IMR-90 (cell line): ENCODE measurements around the gene IL15RA. TPM values are rescaled to one million over a fixed set of nuclear protein-coding genes. Genes with fewer than 3 reads are reported as not detected.

Experiments
- ATAC-seq: fragments of 200-7000 bp; cut with Tn5 transposase; 2 replicates; pipeline ENCODE4 v1.9.1; 2020; ENCODE audit warnings: low read depth, mild to moderate bottlenecking, moderate library complexity
- BruUV-seq: library from RNA; stranded (reverse); fragments of 400-500 nt; replicated peaks from 2 replicates; lab custom pipeline; 2021; lab: Mats Ljungman, UMichigan
- CTCF ChIA-PET: fragments of 300-600 bp; formaldehyde crosslinking; extraction: SDS; loops from one replicate; lab custom pipeline; 2021; ENCODE audit warnings: antibody characterized with exemption; lab: Yijun Ruan, JAX
- POLR2A ChIA-PET: fragments of 300-600 bp; sonication (Branson Sonifier 250); formaldehyde crosslinking; loops from one replicate; lab custom pipeline; 2022; ENCODE audit warnings: antibody characterized with exemption; ENCODE audit not compliant: unreplicated experiment; lab: Charles Lee
- DNase-seq: peaks from one replicate; pipeline ENCODE4 v3.0.0; 2013
- H2AFZ ChIP-seq: replicated peaks from 2 replicates; pipeline ENCODE3; 2013; ENCODE audit warnings: low read length, mild to moderate bottlenecking; ENCODE audit not compliant: poor library complexity
- H2AK5ac ChIP-seq: 2 replicates; pipeline ENCODE4 v1.6.1; 2013; ENCODE audit warnings: low read depth, low read length, inconsistent platforms
- H2AK9ac ChIP-seq: replicated peaks from 2 replicates; pipeline ENCODE3; 2013; ENCODE audit warnings: mild to moderate bottlenecking, low read depth, low read length, moderate library complexity; ENCODE audit not compliant: poor library complexity
- H2BK120ac ChIP-seq: 2 replicates; pipeline ENCODE4 v1.6.1; 2013; ENCODE audit warnings: low read depth, low read length, inconsistent platforms
- H2BK15ac ChIP-seq: 3 replicates; pipeline ENCODE4 v1.6.1; 2013; ENCODE audit warnings: low read depth, low read length, inconsistent platforms
- H2BK20ac ChIP-seq: 2 replicates; pipeline ENCODE4 v1.6.1; 2013; ENCODE audit warnings: low read depth, mild to moderate bottlenecking, inconsistent platforms, low read length, moderate library complexity
- H2BK5ac ChIP-seq: 2 replicates; pipeline ENCODE4 v1.6.1; 2013; ENCODE audit warnings: mild to moderate bottlenecking, low read depth, low read length, inconsistent platforms; ENCODE audit not compliant: poor library complexity, severe bottlenecking
- H3K14ac ChIP-seq: replicated peaks from 2 replicates; pipeline ENCODE4 v1.6.1; 2013; ENCODE audit warnings: low read depth, low read length, inconsistent platforms
- H3K18ac ChIP-seq: 2 replicates; pipeline ENCODE4 v1.6.1; 2013; ENCODE audit warnings: low read depth, low read length, control low read depth
- H3K23ac ChIP-seq: 2 replicates; pipeline ENCODE4 v1.6.1; 2013; ENCODE audit warnings: low read depth, low read length, inconsistent platforms
- H3K27ac ChIP-seq: 2 replicates; pipeline ENCODE4 v1.5.1; 2013; ENCODE audit warnings: mild to moderate bottlenecking, control low read depth, low read length; ENCODE audit not compliant: insufficient read depth
- H3K27me3 ChIP-seq: 2 replicates; pipeline ENCODE4 v1.6.1; 2013; ENCODE audit warnings: low read length; ENCODE audit not compliant: control insufficient read depth, insufficient read depth
- H3K36me3 ChIP-seq: 2 replicates; pipeline ENCODE4 v1.6.1; 2013; ENCODE audit warnings: low read length, mixed read lengths; ENCODE audit not compliant: control insufficient read depth, insufficient read depth
- H3K4ac ChIP-seq: 2 replicates; pipeline ENCODE4 v1.6.1; 2013; ENCODE audit warnings: low read depth, low read length, inconsistent platforms
- H3K4me1 ChIP-seq: 2 replicates; pipeline ENCODE4 v1.6.1; 2013; ENCODE audit warnings: low read length, mixed read lengths; ENCODE audit not compliant: control insufficient read depth, insufficient read depth
- H3K4me2 ChIP-seq: 2 replicates; pipeline ENCODE4 v1.6.1; 2013; ENCODE audit warnings: low read depth, mild to moderate bottlenecking, control low read depth, low read length, moderate library complexity
- H3K4me3 ChIP-seq: 2 replicates; pipeline ENCODE4 v1.5.1; 2013; ENCODE audit warnings: low read depth, mild to moderate bottlenecking, control low read depth, low read length, moderate library complexity; ENCODE audit not compliant: insufficient read depth
- H3K56ac ChIP-seq: 2 replicates; pipeline ENCODE4 v1.6.1; 2013; ENCODE audit warnings: low read length, inconsistent platforms; ENCODE audit not compliant: insufficient read depth; ENCODE audit errors: extremely low read depth
- H3K79me1 ChIP-seq, 2 experiments: 2 replicates each; pipeline ENCODE4 v1.6.1; 2013; ENCODE audit warnings: low read length in 2 of 2, inconsistent platforms in 1 of 2, low read depth in 1 of 2
- H3K9ac ChIP-seq: 2 replicates; pipeline ENCODE4 v1.6.1; 2013; ENCODE audit warnings: low read depth, low read length, control low read depth
- H3K9me1 ChIP-seq: 2 replicates; pipeline ENCODE4 v1.6.1; 2013; ENCODE audit warnings: low read length, inconsistent platforms; ENCODE audit not compliant: insufficient read depth
- H3K9me3 ChIP-seq: 2 replicates; pipeline ENCODE4 v1.6.1; 2013; ENCODE audit warnings: low read length; ENCODE audit not compliant: control insufficient read depth, insufficient read depth
- H4K20me1 ChIP-seq: 2 replicates; pipeline ENCODE4 v1.6.1; 2013; ENCODE audit warnings: low read length, inconsistent platforms; ENCODE audit not compliant: insufficient read depth
- H4K5ac ChIP-seq: 2 replicates; pipeline ENCODE4 v1.6.1; 2013; ENCODE audit warnings: mild to moderate bottlenecking, low read depth, low read length, control low read depth
- H4K8ac ChIP-seq, 2 experiments: 2 replicates each; pipeline ENCODE4 v1.6.1; 2013; ENCODE audit warnings: low read depth in 2 of 2, low read length in 2 of 2, control low read depth in 1 of 2, inconsistent platforms in 1 of 2
- H4K91ac ChIP-seq: 2 replicates; pipeline ENCODE4 v1.6.1; 2013; ENCODE audit warnings: low read depth, low read length, inconsistent platforms; ENCODE audit not compliant: insufficient read depth
- BHLHE40 ChIP-seq: fragments of 150-350 bp; IDR thresholded peaks from 2 replicates; pipeline ENCODE4 v1.6.1; 2016; ENCODE audit warnings: mild to moderate bottlenecking, low read depth, low read length
- CEBPB ChIP-seq: IDR thresholded peaks from 2 replicates; pipeline ENCODE4 v1.6.1; 2012; ENCODE audit warnings: low read depth, low read length, improper control_type of control experiment
- CHD1 ChIP-seq: IDR thresholded peaks from 2 replicates; pipeline ENCODE4 v1.6.1; 2012; ENCODE audit warnings: low read depth, low read length, improper control_type of control experiment
- FOS ChIP-seq: fragments of 150-350 bp; IDR thresholded peaks from 2 replicates; pipeline ENCODE4 v1.6.1; 2016; ENCODE audit warnings: low read depth, low read length
- MAFK ChIP-seq: IDR thresholded peaks from 2 replicates; pipeline ENCODE4 v1.6.1; 2012; ENCODE audit warnings: low read depth, low read length, improper control_type of control experiment
- MAZ ChIP-seq: IDR thresholded peaks from 2 replicates; pipeline ENCODE4 v1.6.1; 2012; ENCODE audit warnings: low read depth, mild to moderate bottlenecking, low read length, improper control_type of control experiment, moderate library complexity, borderline replicate concordance
- MXI1 ChIP-seq: IDR thresholded peaks from 2 replicates; pipeline ENCODE4 v1.6.1; 2012; ENCODE audit warnings: low read depth, mild to moderate bottlenecking, low read length, moderate library complexity, borderline replicate concordance
- NFE2L2 ChIP-seq: fragments of 150-350 bp; IDR thresholded peaks from 2 replicates; pipeline ENCODE4 v1.6.1; 2016; ENCODE audit warnings: low read depth, mild to moderate bottlenecking, low read length
- POLR2A ChIP-seq: IDR thresholded peaks from 2 replicates; pipeline ENCODE4 v1.6.1; 2012; ENCODE audit warnings: mild to moderate bottlenecking, low read depth, low read length
- RAD21 ChIP-seq: IDR thresholded peaks from 2 replicates; pipeline ENCODE4 v1.6.1; 2012; ENCODE audit warnings: low read length, improper control_type of control experiment
- RCOR1 ChIP-seq: IDR thresholded peaks from 2 replicates; pipeline ENCODE4 v1.6.1; 2012; ENCODE audit warnings: mild to moderate bottlenecking, low read length, improper control_type of control experiment; ENCODE audit not compliant: insufficient replicate concordance
- RFX5 ChIP-seq: IDR thresholded peaks from 2 replicates; pipeline ENCODE4 v1.8.0; 2012; ENCODE audit warnings: low read depth, mild to moderate bottlenecking, low read length, moderate library complexity
- SMC3 ChIP-seq: fragments of 150-350 bp; IDR thresholded peaks from 2 replicates; pipeline ENCODE4 v1.6.1; 2016; ENCODE audit warnings: low read depth, mild to moderate bottlenecking, antibody characterized with exemption, low read length, moderate library complexity
- WGBS, 2 experiments: methylation state at CpG; one replicate each; pipeline versions ENCODE4 v1.1.5 to v1.1.7; 2013; ENCODE audit warnings: missing lambda C conversion rate in 2 of 2; ENCODE audit not compliant: insufficient read length in 1 of 2; ENCODE audit errors: extremely low coverage in 2 of 2; 5-methylcytosine and 5-hydroxymethylcytosine counted together
- dilution Hi-C: fragments of 300-500 bp; cut with HindIII; formaldehyde crosslinking; loops from one replicate; pipeline ENCODE4 v1.14.3; 2018; ENCODE audit warnings: low sequenced_read_pairs; ENCODE audit not compliant: unreplicated experiment
- in situ Hi-C: fragments of 300-500 bp; cut with MboI; formaldehyde crosslinking; loops from 3 replicates; pipeline ENCODE4 v1.14.3; 2019; ENCODE audit warnings: low sequenced_read_pairs, inconsistent platforms, mixed read lengths
- intact Hi-C: fragments of 100-400 bp; cut with micrococcal nuclease; formaldehyde crosslinking; loops from 2 replicates; pipeline ENCODE4 v1.10.0; 2022
- polyA plus RNA-seq, 3 experiments: library from polyadenylated mRNA; depleted of rRNA; stranded (reverse); fragments of >200 nt; gene quantifications; 2 replicates each; pipeline ENCODE4 v1.2.3, GENCODE V29; 2012; ENCODE audit warnings: low replicate concordance in 1 of 3
- total RNA-seq: library from RNA; depleted of rRNA; stranded (reverse); fragments of >200 nt; gene quantifications from 2 replicates; pipeline ENCODE4 v1.2.3, GENCODE V29; 2012
- TF ChIP-seq, protein P1 (sequence below): conservative IDR thresholded peaks from 2 replicates; pipeline ENCODE4 v1.5.1; 2012; ENCODE audit warnings: mild to moderate bottlenecking, low read depth, low read length, improper control_type of control experiment
- TF ChIP-seq, protein P2 (sequence below): fragments of 150-350 bp; IDR thresholded peaks from 2 replicates; pipeline ENCODE4 v1.6.1; 2016; ENCODE audit warnings: low read depth, mild to moderate bottlenecking, low read length, moderate library complexity, borderline replicate concordance

The IL15RA gene
- total and polyA plus RNA-seq, 2 of the 4 experiments (the other 2 are of a cell fraction): 2.0 to 7.6 TPM

DNA sequence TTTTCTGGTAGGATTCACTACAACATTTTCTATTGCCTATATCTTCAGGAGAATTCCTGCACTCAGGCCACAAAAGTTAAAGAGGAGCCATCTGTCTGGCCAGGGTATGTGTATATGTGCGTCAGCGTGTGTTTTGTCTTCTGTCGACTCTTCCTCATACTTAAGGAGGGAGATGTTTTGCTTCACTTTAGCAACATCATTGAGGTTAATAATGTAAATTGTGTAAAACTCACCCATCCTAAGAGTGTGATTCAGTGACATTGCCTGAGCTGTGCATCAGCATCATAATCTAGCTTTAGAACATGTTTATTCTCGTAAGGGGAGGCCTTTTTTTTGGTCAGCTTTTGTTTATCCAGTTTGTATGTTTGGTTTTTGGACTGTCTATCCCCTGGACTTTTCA is 63.6 kb downstream of the IL15RA start:
- ChIA-PET POLR2A (no interaction called here), CTCF (no interaction called here)
- H3K9me1 ChIP-seq: peaks cover 23% of the 10 kb centered on the region; the same call in 1 of the 2 replicates
- in situ Hi-C loops (no loop called here), dilution Hi-C loops (no loop called here), intact Hi-C loops (no loop called here)
- H3K23ac ChIP-seq: no peak overlapping the region
- no peak overlapping the region for H2BK15ac ChIP-seq
- no TSS peak for BruUV-seq
- H3K4ac ChIP-seq: no peak overlapping the region
- no peak overlapping the region for H4K8ac ChIP-seq
- H2AFZ ChIP-seq: no peak overlapping the region
- H3K14ac ChIP-seq: no peak overlapping the region
- H2BK5ac ChIP-seq: peak overlapping the region; percentile 60
- no peak overlapping the region for H3K56ac ChIP-seq
- H3K4me1 ChIP-seq: no peaks in the 10 kb centered on the region
- H4K20me1 ChIP-seq: 0 out of 2 replicates have a peak, but pooled peaks cover 3% of the 10 kb centered on the region
- H3K4me2 ChIP-seq: no peak overlapping the region
- no CpG with 5 or more reads among the region's 4 CpGs for WGBS, 2 experiments
- peaks cover 5 to 50% of the 10 kb centered on the region in 2 experiments for H3K79me1 ChIP-seq
- H3K4me3 ChIP-seq: no peak overlapping the region
- H2BK120ac ChIP-seq: no peak overlapping the region
- no peaks in the 10 kb centered on the region for H3K27me3 ChIP-seq
- H3K9ac ChIP-seq: no peak overlapping the region
- peaks cover 79% of the 10 kb centered on the region for H3K36me3 ChIP-seq
- no peak overlapping the region for H3K18ac ChIP-seq
- H4K91ac ChIP-seq: no peak overlapping the region
- H4K5ac ChIP-seq: no peak overlapping the region
- H3K27ac ChIP-seq: no peak overlapping the region
- H3K9me3 ChIP-seq: no peaks in the 10 kb centered on the region
- no peak for TF ChIP-seq BHLHE40
- no peak for TF ChIP-seq MAFK
- no peak for TF ChIP-seq RFX5
- TF ChIP-seq SMC3: no peak
- no peak for TF ChIP-seq FOS
- TF ChIP-seq NFE2L2: no peak
- TF ChIP-seq, protein P1, sequence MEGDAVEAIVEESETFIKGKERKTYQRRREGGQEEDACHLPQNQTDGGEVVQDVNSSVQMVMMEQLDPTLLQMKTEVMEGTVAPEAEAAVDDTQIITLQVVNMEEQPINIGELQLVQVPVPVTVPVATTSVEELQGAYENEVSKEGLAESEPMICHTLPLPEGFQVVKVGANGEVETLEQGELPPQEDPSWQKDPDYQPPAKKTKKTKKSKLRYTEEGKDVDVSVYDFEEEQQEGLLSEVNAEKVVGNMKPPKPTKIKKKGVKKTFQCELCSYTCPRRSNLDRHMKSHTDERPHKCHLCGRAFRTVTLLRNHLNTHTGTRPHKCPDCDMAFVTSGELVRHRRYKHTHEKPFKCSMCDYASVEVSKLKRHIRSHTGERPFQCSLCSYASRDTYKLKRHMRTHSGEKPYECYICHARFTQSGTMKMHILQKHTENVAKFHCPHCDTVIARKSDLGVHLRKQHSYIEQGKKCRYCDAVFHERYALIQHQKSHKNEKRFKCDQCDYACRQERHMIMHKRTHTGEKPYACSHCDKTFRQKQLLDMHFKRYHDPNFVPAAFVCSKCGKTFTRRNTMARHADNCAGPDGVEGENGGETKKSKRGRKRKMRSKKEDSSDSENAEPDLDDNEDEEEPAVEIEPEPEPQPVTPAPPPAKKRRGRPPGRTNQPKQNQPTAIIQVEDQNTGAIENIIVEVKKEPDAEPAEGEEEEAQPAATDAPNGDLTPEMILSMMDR: no peak
- TF ChIP-seq RCOR1: no peak
- no peak for TF ChIP-seq MAZ
- TF ChIP-seq RAD21: no peak
- no peak for TF ChIP-seq CHD1
- TF ChIP-seq POLR2A: no peak
- no peak for TF ChIP-seq MXI1
- TF ChIP-seq CEBPB: no peak
- TF ChIP-seq, protein P2, sequence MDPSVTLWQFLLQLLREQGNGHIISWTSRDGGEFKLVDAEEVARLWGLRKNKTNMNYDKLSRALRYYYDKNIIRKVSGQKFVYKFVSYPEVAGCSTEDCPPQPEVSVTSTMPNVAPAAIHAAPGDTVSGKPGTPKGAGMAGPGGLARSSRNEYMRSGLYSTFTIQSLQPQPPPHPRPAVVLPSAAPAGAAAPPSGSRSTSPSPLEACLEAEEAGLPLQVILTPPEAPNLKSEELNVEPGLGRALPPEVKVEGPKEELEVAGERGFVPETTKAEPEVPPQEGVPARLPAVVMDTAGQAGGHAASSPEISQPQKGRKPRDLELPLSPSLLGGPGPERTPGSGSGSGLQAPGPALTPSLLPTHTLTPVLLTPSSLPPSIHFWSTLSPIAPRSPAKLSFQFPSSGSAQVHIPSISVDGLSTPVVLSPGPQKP: no peak
- no peak overlapping the region for H2AK5ac ChIP-seq
- H2BK20ac ChIP-seq: no peak overlapping the region
- peak; percentile 58 for DNase-seq
- H2AK9ac ChIP-seq: no peak overlapping the region
- ATAC-seq: peak; percentile 82
